Measurements from ENCODE around the gene CDK11A. TPM values are rescaled to one million over a fixed set of nuclear protein-coding genes. Genes with fewer than 3 reads are reported as not detected.

The CDK11A gene
- total and polyA plus RNA-seq, 2 of the 8 experiments (the other 6 are each of a cell fraction or from before 2014, with no cell fraction given): 15.0 to 45.6 TPM

DNA sequence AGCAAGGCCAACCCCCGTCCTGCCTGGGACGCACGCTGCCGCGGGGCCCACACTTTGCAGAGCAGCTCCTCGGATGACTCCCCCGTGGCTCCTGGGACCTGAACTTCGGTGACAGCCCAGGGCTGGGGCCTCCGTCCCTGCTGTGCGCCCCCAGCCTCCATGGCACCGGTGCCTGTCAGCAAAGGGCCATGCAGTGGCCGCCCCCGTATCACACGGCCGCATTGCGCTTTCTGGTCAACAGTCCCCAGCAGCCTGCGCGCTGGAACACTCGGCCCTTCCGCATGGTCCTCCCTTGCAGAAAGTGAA, 36.1 kb upstream of the CDK11A start:
- FAIRE-seq: no peak
- no peak overlapping the region for H3K9ac ChIP-seq (replicated peaks in 1 of 4; ENCODE audit: extremely low read depth in 1 of 4, low read depth in 3 of 4, low read length in 3 of 4)
- no peak overlapping the region for H2AFZ ChIP-seq (ENCODE audit: low read length)
- no peak overlapping the region for H3K23ac ChIP-seq (ENCODE audit: insufficient read length)
- no peak overlapping the region for H3K18ac ChIP-seq (ENCODE audit: extremely low read depth, low read length)
- no peak overlapping the region for H3K56ac ChIP-seq (replicated peaks; ENCODE audit: insufficient read length, low read depth, low read length)
- no peak overlapping the region for H3K4ac ChIP-seq (replicated peaks; ENCODE audit: insufficient read length, low read depth, low read length)
- ChIA-PET CTCF (ENCODE audit: partially characterized antibody) (interaction anchor here (2.1 kb wide), 1 partner anchor 16 kb away, joined by 6 read pairs; no protein-coding TSS in a partner anchor), POLR2A (ENCODE audit: partially characterized antibody) (no interaction called here)
- no peak overlapping the region; the same call in 1 of the 2 replicates for H2BK5ac ChIP-seq (ENCODE audit: low read depth, low read length)
- H3K4me3 ChIP-seq (ENCODE audit: extremely low read depth in 1 of 4, insufficient read depth in 2 of 4, low read depth in 3 of 4, low read length in 4 of 4): no peak overlapping the region
- H2BK120ac ChIP-seq (replicated peaks; ENCODE audit: low read depth, low read length): no peak overlapping the region
- H3K79me1 ChIP-seq (ENCODE audit: low read depth, low read length): peaks cover 15% of the 10 kb centered on the region
- H4K91ac ChIP-seq (replicated peaks; ENCODE audit: insufficient read length, low read length): no peak overlapping the region
- H3K9me3 ChIP-seq (ENCODE audit: insufficient read depth in 2 of 2, low read depth in 1 of 2, low read length in 1 of 2): no peaks in the 10 kb centered on the region
- WGBS, 2 experiments (ENCODE audit: extremely low coverage in 1 of 2, insufficient coverage in 1 of 2, insufficient read length in 1 of 2, insufficient replicate concordance in 2 of 2, low coverage in 1 of 2, low lambda C conversion rate in 2 of 2, missing lambda C conversion rate in 1 of 2): 96% methylated on average over 14 of the region's 20 CpGs; no CpG with 5 or more reads in 1 of the 2 experiments
- H3K27me3 ChIP-seq (replicated peaks in 1 of 4; ENCODE audit: control insufficient read depth in 3 of 4, extremely low read depth in 1 of 4, insufficient read depth in 3 of 4, low read length in 3 of 4): no peaks in the 10 kb centered on the region
- H3K79me2 ChIP-seq (ENCODE audit: control insufficient read depth in 1 of 2, insufficient read depth in 2 of 2, low read length in 2 of 2): peaks cover 5 to 31% of the 10 kb centered on the region in 2 experiments; a peak in 3 of 4 replicates
- H2BK15ac ChIP-seq (ENCODE audit: low read length): no peak overlapping the region
- no peaks in the 10 kb centered on the region for H3K23me2 ChIP-seq (ENCODE audit: low read depth, low read length)
- no peak overlapping the region for H4K5ac ChIP-seq (ENCODE audit: insufficient read length, low read depth, low read length)
- H4K20me1 ChIP-seq (replicated peaks in 1 of 2; ENCODE audit: control insufficient read depth in 1 of 2, insufficient read depth in 2 of 2, low read length in 2 of 2): peaks cover 22 to 35% of the 10 kb centered on the region in 2 experiments
- H3K27ac ChIP-seq (ENCODE audit: low read depth, low read length): no peak overlapping the region
- no peak overlapping the region for H2AK5ac ChIP-seq (ENCODE audit: low read depth, low read length)
- H3K14ac ChIP-seq (ENCODE audit: insufficient read length): no peak overlapping the region
- TF ChIP-seq TBP (IDR thresholded peaks at IDR 0.05; ENCODE audit: low read depth, low read length): no peak
- no peak for TF ChIP-seq EZH2 (IDR thresholded peaks at IDR 0.05; ENCODE audit: low read depth, low read length, severe bottlenecking)
- no peak for TF ChIP-seq SP4 (IDR thresholded peaks at IDR 0.05; ENCODE audit: low read length)
- no peak for TF ChIP-seq PHF8 (conservative IDR thresholded peaks at IDR 0.05; ENCODE audit: low read depth, low read length)
- TF ChIP-seq NANOG (IDR thresholded peaks at IDR 0.05; ENCODE audit: insufficient read depth, low read depth, low read length, poor library complexity, severe bottlenecking): no peak
- no peak for TF ChIP-seq HDAC2 (IDR thresholded peaks at IDR 0.05; ENCODE audit: borderline replicate concordance in 1 of 2, low read depth in 2 of 2, low read length in 2 of 2)
- peaks cover 10 to 64% (median 41%) of the 10 kb centered on the region in 4 experiments for H3K36me3 ChIP-seq (ENCODE audit: control insufficient read depth in 2 of 4, insufficient read depth in 4 of 4, low read length in 3 of 4)
- DNase-seq (ENCODE audit: low read depth in 1 of 2, low spot score in 2 of 2): no peak
- H2BK20ac ChIP-seq (ENCODE audit: low read length): no peak overlapping the region
- no peaks in the 10 kb centered on the region for H3K4me1 ChIP-seq (replicated peaks in 1 of 4; ENCODE audit: control insufficient read depth in 3 of 4, insufficient read depth in 4 of 4, low read length in 3 of 4)
- H2BK12ac ChIP-seq (ENCODE audit: low read depth, low read length): no peak overlapping the region
- H4K8ac ChIP-seq (ENCODE audit: extremely low read depth, insufficient read depth, low read length): no peak overlapping the region
- no peak overlapping the region for H3K4me2 ChIP-seq (ENCODE audit: insufficient read depth in 1 of 2, low read depth in 2 of 2, low read length in 2 of 2)
